ENCODE data around the gene UNC13C.
"Not testable (repeated sequence)": the region's sequence is repeated elsewhere in the genome, so short reads cannot be mapped to it uniquely, and the experiment has no call there.

UNC13C gene

DNA sequence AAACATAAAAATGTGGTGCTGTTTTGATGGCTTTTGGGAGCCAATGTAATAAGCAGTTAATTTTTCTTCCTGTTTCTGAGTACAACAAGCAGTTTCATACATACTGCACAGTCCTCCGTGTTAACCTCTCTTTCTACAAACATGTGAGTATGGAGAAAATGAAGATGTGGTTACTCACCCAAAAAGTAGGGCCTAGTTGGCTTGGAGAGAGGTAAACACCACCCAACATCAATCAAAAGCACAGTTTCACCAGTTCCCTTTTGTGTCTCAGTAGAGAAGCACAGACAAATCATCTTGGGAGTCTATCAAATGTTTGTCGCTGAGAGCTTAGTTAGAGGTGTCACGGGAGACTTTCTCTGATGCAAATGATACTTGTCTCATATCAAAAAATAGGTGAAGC is 320.2 kb downstream of the UNC13C start:
- no peak for DNase-seq (ENCODE audit: low read depth in 1 of 2, low spot score in 1 of 2)

DNA sequence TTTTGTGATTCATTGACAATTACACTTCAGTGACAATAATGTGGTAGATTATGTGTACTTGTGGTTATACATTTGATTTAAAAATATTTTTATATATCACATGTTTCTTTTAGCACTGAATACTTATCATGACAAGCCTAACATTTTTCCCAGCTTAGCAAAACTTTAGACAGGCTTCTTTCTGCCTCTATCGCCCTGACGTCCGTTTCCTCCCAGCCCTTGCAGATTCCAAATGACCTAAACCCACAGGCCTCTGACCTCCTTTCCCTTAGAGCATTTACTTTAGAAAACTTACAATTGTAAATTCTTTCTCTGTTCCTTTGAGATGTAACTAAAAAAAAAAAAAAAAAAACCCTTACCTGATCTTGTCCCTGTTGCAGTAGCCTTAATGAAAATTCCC is 326.1 kb downstream of the UNC13C start:
- DNase-seq (ENCODE audit: low read depth in 1 of 2, low spot score in 1 of 2), result no peak

DNA sequence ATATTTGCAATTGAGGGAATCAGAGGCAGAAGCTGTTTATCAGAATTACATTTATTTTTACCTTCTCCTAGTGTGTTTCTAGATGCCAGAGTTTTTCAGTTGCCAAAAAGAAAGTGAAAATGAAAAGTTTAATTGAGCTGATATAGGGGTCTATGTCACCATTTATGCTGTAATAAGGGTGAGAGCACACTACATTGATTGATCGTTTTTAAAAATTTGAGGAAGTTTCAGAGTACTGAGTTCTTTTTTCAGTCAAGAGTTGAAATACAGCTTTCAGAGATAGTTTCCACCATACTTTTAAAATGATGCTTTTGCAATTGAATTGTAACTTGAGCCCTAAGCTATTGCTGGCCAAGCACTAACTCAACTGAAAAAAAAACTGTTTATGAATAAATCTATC is 326.9 kb downstream of the UNC13C start:
- no peak for DNase-seq (ENCODE audit: low read depth in 1 of 2, low spot score in 1 of 2)

DNA sequence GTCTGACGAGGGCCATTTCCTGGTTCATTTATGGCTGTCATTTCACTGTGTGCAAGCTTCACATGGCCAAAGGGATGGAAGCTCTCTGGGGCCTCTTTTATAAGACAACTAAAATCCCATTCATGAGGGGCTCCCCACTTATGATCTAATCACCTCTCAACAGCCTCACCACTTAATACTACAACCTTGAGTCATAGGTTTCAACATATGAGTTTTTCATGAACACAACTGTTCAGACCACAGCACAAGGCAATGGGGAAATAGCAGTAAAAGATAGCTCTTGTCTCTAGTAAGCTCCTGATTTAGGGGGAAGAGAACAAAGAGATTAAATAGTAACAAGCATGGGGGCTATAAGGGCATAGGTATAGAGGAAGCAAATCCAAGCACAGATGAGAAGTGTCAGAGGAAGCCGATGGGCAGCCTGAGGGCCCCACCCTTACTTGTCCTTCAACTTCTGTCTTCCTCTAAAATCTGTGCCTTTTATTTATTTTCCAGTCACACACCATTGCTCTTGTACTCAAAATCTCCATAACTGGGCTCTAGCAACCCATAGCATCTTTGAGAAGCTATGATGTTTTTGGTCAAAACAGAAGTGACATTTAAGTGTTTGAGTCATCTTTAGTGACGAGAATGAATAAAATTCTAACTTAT is 329.1 kb downstream of the UNC13C start:
- DNase-seq (ENCODE audit: low read depth in 1 of 2, low spot score in 1 of 2), result no peak

DNA sequence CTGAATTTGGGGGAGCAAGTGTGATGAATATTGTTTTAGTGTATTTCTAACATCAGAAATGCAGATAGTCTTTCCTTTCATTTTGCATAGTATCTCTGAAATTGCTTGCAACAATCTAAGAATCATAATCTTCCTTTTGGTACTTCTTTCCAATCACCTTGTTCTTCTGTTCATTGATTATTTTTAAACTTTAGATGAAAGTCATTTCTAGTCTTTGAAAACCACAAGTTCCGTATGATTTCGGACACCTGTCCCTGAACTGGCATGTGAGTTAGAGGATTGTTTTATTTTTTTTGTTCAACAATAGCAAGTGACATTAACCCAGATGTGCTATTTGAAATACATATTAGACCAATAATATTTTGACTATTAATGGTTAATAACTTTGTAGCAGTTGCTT is 329.7 kb downstream of the UNC13C start:
- DNase-seq (ENCODE audit: low read depth in 1 of 2, low spot score in 1 of 2), result no peak

DNA sequence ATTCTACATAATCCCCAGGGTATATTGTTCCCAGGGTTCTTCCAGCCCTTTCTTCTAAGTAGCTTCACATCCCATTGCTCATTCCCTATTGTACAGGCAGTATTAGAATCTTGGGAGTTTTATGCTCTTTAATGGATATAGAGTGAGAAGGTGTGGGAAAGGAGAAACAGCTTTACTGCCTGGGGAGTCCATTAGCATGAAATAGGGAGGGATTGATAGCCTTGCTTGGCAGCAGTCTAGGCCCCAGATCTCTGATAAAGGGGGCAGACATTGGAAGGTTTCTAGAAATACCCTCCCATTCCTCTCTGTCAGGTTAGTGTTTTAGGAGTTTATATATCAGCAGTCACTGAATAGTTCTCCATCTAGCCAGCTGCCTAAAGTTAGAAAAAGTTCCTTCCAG is 334.3 kb downstream of the UNC13C start:
- no peak for DNase-seq (ENCODE audit: low read depth in 1 of 2, low spot score in 1 of 2)

DNA sequence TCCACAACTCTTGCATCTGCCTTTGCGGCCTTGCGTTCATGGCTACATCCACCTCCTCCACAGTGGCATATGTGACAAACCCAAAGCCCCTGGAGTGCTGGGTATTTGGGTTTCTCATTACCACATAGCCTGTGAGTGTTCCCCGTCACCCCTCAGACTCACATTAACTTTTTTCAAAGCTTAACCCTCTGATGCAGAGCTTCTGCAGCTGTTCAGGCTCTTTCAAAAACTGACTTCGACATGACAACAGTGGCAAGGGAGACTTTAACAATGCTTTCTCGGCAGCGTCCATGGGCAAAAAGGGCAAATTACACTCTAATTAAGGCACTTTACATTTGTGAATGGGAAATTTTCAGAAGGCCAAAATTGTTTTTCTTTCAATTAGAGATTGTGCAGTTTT is 343.2 kb downstream of the UNC13C start:
- DNase-seq (ENCODE audit: low read depth in 1 of 2, low spot score in 1 of 2), result no peak

DNA sequence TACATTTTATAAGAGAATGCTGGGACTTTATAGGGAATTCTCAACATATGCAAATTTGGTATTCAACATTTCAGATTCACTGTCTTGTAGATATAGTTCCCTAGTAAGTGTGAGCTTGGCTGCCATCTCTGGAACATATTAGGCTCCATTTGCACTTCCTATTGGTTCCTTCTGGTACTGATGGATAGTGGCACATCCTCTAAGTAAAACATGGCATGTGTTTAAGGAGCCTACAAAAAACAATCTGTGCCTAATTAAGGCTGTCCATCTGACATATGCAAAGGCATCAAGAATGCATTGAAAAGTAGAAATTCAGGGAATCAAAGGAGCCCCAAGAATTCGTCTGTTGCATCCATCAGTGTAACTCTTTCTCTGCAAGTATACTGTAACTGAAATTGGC is 344.1 kb downstream of the UNC13C start:
- no peak for DNase-seq (ENCODE audit: low read depth in 1 of 2, low spot score in 1 of 2)

DNA sequence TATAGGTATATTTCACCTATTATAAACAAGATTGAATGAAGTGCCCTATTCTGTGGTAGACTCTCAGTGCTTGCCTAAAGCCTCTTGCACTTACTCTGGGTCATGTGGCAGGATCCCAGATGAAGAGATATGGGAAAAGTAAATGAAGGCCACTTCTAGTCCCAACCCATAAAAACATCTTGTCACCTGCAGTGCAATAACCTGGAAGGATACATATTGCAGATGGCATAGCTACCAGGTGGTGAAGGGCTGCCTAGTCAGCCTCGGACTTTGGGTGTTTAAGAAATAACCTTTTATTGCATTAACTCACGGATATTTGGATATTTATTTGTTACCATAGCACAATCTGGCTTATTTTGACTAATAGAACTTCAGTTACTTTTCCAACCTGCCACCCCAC is 367.1 kb downstream of the UNC13C start:
- DNase-seq (ENCODE audit: low read depth in 1 of 2, low spot score in 1 of 2), result no peak

DNA sequence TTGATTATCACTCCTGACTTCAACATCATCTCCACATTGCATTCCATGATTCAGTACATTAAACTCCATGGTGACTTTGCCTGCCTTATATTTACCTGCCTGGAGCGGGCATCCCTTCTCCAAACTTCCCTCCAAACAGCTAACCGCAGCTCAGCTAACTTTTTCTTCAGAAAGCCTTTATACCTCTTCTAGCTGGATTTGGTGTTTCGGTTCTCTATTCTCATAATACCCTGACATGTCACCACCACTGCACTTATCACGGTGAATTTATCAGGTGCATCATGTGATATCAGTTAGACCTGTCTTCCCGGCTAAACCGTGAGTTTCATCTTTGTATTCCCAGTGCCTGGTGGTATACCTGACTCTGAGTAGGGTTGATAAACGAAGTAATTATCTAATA is 367.6 kb downstream of the UNC13C start:
- DNase-seq (ENCODE audit: low read depth in 1 of 2, low spot score in 1 of 2), result no peak

DNA sequence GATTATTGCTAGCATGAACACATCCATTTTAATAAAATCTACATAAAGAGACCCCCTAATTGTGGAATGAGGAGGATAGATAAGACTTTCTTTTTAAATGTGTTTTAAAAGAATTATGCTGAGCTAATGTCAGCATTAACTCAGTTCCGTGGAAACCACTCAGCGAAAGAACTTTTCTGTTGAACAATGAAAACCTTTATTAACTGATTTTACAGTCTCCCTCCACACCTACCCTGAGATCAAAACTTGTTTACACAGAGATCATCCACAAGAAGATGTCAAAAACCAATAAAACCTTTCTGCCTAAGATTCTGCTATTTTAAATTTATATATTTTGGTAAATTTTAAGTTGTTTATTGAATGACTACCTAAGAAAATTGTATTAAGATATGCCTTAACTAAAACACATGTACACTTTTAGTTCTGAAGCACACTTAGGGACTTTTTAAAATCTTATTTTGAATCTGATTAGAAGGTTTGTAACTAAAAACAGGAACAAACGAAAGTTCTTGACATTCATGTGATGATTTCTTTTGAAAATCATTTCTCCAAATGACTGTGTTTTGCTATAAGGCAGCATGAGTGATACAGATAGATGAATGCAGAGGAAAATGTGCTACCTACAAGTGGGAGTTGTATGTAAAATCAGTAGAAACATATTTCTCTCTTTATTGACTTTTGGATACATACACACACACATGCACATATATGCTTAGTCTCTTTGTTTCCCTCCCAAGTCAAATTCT is 369.0 kb downstream of the UNC13C start:
- no peak for DNase-seq (ENCODE audit: low read depth in 1 of 2, low spot score in 1 of 2)

DNA sequence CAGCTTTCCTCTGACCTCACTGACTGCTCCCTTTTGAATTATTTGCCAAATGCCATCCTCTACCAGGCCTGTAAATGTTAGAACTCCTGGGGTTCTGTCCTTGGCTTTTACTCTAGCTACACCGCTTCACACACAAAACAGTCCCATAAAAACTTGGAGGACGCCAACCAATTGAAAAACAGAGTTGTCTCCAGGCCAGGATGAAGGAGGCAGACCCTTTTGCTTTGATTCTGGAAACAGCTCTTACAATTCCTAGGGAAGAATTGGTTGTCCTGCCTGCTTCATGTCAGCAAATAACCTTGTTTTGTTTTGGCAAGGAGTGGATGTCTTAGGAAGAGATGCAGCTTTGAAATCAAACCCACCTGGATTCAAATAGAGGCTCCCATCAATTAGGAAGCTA is 375.5 kb downstream of the UNC13C start:
- DNase-seq (ENCODE audit: low read depth in 1 of 2, low spot score in 1 of 2), result no peak

DNA sequence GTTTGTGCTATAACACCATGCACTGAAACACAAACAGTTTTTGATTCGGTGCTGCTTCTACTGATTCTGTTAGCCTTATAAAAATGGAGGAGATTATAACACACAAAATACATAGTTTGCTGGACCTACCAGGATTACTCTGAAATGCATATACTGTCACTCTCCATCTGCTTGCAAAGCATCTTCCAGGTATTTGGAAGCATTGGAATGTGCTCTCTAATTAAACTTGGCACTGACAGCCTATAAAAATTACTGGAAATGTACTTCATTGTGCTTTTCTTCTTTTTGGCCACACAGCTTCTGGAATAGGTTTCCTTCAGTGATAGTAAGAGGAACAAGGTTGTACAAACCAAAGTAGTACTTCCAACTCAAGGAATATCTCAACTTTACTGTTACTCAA is 376.1 kb downstream of the UNC13C start:
- no peak for DNase-seq (ENCODE audit: low read depth in 1 of 2, low spot score in 1 of 2)

DNA sequence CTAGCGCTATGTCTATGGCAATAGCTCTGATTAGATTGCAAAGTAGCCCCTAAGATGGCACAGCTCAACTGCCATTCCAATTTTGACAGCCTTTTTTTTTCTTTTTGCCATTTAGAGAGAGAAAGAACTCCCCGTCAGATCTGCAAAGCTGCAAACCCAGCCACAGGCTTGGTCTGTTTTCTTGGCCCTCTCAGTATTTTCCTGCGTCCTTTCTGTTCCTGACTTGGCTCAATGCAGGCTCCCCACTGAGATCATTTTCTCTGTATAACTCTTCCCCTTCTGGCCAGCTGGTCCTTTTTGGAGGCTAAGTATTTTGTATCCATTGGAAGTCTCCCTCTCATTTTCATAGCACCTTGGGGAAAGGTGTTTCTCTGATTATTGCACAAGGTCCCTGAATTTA is 386.7 kb downstream of the UNC13C start:
- no peak for DNase-seq (ENCODE audit: low read depth in 1 of 2, low spot score in 1 of 2)

DNA sequence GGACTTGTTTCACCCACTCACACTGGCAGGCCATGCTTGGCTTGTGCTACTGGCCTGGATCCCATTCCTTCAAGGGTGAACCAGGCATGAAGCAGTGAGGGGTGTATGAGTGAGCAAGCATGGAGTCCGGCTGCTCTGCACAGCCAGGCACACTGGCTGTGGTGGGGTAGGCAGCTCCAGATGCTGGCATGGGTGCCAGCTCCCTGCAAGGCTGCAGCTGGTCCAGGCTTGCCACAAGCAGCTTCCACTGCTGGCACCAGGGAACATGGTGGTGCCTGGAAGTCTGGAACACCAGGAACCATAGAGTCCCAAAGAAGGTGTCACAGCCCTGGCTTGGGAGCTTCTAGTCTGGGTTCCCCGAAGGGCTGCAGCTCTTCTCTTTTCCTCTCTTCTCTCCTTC is 395.1 kb downstream of the UNC13C start:
- DNase-seq (ENCODE audit: low read depth in 1 of 2, low spot score in 1 of 2), result no peak

DNA sequence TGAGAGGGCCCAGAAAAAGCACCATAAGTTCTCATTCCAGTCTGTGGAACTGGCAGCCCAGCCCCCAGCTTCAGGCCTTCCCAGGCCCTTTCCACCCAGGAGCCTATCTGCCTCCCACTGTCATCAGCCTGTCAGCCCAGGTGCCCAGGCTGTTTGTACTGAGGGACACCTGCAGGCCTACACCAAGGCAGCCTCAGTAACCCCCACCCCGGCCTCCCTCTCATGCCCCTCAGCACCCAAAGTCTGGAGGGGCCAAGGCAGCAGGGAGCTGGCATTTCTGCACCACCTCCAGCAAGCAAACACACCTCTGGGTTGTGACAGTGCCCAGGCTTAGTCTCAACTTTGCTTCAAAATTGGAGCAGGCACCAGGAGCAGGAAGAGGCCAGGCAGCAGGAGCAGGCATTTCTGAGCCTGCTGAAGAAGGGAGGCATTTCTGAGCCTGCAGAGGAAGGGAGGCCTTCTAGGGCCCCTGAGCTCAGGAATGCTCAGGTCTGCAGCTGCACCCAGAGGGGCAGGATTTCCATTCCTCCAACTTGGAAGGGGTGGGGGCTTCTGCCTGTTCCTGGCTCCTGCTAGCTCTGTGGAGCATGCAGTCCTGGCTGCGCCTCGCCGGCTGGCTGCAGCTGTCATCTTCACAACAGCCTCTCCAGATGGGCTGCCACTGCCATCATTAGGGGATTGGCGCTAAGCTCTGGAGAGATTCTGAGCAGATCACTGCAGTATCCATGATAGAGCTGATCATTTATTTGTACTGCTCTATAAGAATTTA is 396.1 kb downstream of the UNC13C start:
- no peak for DNase-seq (ENCODE audit: low read depth in 1 of 2, low spot score in 1 of 2)

DNA sequence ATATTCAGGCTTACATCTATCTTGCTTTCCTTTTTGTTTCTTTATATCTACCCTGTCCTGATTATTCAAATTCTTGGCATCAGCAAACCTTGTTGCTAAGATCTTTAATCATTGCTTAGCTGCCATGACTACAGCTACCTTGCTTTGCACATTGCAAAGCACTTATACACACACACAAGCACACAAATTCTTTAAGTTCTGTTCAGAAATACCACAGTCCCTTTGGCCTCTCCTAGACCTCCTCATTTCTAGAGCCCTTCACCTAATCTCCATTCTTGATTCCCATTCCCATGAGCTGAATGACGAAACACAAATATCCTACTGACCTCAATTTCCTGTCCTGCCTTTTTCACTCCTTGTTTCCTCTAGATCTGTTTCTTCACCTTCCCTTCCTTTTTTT is 409.6 kb downstream of the UNC13C start:
- DNase-seq (ENCODE audit: low read depth in 1 of 2, low spot score in 1 of 2), result no peak

DNA sequence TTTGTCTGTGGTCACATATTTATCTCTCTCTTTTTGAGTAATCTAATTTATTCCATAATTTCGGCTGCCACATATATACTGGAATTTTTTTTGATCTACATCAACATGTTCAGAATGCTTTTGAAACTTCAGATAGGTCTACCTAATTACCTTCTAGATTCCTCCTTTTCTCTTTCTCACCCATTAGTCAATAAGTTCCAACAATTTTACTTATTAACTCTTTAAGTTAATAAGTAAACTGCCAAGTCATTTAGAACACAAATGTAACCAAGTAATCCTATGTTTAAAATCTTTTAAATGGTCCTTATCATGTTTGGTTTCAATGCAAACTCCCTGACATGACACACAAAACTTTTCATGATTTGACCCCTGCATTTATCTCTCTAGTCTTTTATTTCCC is 410.5 kb downstream of the UNC13C start:
- no peak for DNase-seq (ENCODE audit: low read depth in 1 of 2, low spot score in 1 of 2)

DNA sequence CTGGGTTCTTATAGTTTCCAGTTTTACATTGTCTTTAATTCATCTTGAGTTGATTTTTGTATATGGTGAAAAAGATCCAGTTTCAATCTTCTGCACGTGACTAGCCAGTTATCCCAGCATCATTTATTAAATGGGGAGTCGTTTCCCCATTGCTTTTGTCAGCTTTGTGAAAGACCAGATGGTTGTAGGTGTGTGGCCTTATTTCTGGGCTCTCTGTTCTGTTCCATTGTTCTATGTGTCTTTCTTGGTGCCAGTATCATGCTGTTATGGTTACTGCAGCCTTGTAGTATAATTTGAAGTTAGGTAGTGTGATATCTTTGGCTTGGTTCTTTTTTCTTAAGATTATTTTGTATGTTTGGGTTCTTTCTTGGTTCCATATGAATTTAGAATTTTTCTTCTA is 432.2 kb downstream of the UNC13C start:
- no peak for DNase-seq (ENCODE audit: low read depth in 1 of 2, low spot score in 1 of 2)

DNA sequence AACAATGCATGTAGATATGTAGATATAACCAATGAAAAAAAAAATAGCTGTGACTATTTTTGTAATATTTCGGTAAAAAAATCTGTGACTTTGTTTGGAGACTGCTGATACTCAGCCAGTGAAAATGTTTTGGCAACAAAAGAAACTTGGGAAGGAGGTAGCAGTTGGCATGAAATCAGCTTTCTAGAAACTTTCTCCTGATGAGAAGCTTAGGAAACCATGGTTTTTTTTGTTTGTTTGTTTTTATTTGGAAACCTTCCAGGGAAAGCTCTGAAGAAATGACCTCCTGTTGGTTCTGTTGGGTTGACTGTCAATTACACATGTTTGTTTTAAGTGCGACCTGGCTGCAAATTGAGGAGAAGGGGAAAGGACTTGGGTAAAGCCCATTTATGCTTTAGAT is 445.9 kb downstream of the UNC13C start:
- no peak for DNase-seq (ENCODE audit: low read depth in 1 of 2, low spot score in 1 of 2)

DNA sequence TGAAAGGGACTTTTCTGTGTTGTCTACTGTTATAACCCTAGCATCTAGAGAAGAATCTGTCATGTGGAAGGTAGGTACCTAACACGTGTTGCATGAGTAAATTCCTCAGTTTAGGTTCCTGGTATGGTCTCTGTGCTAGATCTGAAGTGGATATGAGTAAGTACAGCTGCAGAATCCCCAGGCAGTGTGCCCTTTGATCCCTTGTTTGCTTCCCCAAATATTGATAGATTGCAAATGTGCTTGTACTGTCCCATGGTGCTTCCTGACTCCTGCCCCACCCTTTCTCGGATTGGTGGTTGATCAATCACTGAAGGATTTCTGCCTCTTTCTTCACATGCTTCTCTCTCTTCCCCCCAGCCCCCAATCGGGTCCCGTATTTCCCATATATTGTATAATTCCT is 450.4 kb downstream of the UNC13C start:
- DNase-seq (ENCODE audit: low read depth in 1 of 2, low spot score in 1 of 2), result no peak

DNA sequence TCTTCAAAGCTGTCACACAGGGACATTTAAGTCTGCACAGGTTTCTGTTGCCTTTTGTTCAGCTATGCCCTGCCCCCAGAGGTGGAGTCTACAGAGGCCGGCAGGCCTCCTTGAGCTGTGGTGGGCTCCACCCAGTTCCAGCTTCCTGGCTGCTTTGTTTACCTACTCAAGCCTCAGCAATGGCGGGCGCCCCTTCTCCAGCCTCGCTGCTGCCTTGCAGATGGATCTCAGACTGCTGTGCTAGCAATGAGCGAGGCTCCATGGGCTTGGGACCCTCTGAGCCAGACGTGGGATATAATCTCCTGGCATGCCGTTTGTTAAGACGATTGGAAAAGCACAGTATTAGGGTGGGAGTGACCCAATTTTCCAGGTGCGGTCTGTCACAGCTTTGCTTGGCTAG is 472.0 kb downstream of the UNC13C start:
- DNase-seq (ENCODE audit: low read depth in 1 of 2, low spot score in 1 of 2), result not testable (repeated sequence)

Measured in activated T-helper 1 cell treated with anti-CD3 and anti-CD28 coated beads, Interleukin-2, amount 50 U/mL, for 16 hours (primary cell).